Activated CD4-positive, alpha-beta T cell treated with anti-CD3 and anti-CD28 coated beads for 48 hours (primary cell): ENCODE results near the gene NELFA.

Experiments
- DNase-seq: peaks from one replicate; pipeline ENCODE4 v3.0.0-alpha.2; 2020

Gene NELFA

GRCh38 chr4:2008921-2009650, at the start of gene NELFA:
NELFA (minus strand) TSS chr4:2008974; CDS start chr4:2008959, 15 bp downstream.
- DNase-seq, result peak; percentile 97

- DNase-seq, result no peak
These were observed 48.8 kb upstream of the NELFA start for GRCh38 chr4:2057382-2058065.

- DNase-seq, result no peak
These were observed 45.4 kb upstream of the NELFA start for GRCh38 chr4:2054217-2054616.

DNA sequence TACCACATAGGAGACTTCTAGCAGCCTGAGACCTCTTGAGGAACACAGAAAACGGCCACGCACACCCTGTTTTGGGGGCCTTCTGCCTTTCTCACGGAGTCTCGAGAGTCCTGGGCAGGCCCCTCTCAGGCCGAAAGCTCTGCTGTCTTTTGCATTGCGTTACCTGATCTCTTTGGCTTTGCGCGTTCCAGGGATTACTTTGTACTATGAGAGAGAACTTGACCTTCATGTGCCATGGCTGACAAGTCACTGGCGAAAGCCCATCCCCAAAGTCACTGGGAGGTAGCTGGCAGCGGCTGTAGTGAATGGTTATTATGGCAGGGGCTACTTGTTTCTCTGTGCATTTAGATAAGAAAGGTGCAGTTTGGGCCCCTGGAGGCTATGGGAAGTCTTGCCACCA, 42.3 kb upstream of the NELFA start:
- DNase-seq, result no peak

GRCh38 chr4:2049811-2050210, 41.0 kb upstream of the NELFA start:
- DNase-seq, result no peak

- no peak for DNase-seq
These were observed 40.6 kb upstream of the NELFA start for GRCh38 chr4:2049381-2049780.

- DNase-seq, result peak; percentile 2
These were observed 40.1 kb upstream of the NELFA start for GRCh38 chr4:2048831-2049230.

- DNase-seq, result peak; percentile 1
These were observed 39.2 kb upstream of the NELFA start for GRCh38 chr4:2047781-2048581.

- no peak for DNase-seq
These were observed 38.4 kb upstream of the NELFA start for GRCh38 chr4:2047031-2047660.

GRCh38 chr4:2046031-2046961, 37.5 kb upstream of the NELFA start:
- DNase-seq, result no peak

DNA sequence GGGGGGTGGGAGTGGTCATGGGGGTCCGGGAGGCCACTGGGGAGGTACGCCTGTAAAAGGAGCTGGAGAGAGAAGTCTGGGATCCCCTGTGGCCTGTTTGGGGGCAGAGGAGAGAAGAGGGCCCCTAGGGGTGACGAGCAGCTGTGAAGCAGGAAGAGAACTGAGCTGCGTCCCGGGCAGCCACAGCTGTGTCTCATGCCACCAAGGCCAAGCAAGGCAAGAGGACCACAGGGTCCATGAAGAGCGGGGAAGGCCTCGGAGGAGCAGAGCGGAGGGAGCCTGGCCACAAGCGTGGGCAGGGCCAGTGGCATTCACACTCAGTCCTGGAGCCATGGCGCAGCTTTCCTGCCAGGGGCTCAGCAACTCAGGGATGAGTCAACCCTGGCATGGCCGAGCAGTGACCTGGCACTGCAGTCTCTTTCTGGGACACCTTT, 36.8 kb upstream of the NELFA start:
- no peak for DNase-seq

DNA sequence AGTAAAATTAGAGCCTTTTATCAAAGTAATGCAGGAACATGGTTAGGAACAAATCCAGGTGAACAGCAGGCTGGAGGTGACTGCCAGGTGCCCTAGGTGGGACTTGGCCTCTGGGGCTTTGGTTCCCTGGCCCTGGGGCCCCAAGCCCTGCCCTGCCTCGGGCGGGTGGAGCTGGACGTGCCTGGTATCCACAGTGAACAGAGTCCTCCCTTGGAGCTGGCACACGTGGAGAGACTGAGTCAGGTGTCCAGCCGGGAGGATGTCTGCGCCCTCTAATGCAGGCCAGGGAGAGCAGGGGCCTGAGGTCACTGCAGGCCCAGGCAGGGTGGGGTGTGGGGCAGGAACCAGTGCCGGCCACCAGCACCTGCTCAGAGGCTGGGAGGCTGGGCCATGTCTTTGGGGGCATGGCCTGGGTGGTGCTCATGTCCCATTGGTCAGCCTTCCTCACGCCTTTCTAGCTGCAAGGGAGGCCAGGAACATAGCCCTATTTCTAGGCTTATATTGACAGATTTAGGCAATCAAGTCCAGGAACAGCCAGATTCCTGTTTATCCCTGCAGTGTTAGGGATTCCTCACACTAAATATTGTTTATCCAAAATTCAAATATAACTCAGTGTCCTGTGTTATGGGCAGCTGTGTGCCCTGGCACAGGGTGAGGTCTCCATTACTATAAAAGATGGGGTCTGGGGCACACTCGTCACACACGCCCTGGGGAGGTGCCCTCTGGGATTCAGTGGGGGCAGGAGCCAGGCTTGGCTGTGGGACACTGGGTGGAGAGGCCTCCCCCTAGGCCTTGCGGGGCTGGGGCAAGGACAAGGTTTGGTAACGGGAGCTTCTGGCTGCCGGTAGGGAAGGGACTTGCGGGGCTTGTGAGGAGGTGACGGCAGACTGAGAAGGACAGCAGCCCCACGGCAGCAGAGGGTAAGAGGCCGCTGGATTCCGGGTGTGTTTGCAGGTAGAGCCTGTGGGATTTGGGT, 36.1 kb upstream of the NELFA start:
- DNase-seq, result no peak

- no peak for DNase-seq
These were observed 35.3 kb upstream of the NELFA start for GRCh38 chr4:2044119-2044485.

GRCh38 chr4:2043396-2044118, 34.8 kb upstream of the NELFA start:
- no peak for DNase-seq

DNA sequence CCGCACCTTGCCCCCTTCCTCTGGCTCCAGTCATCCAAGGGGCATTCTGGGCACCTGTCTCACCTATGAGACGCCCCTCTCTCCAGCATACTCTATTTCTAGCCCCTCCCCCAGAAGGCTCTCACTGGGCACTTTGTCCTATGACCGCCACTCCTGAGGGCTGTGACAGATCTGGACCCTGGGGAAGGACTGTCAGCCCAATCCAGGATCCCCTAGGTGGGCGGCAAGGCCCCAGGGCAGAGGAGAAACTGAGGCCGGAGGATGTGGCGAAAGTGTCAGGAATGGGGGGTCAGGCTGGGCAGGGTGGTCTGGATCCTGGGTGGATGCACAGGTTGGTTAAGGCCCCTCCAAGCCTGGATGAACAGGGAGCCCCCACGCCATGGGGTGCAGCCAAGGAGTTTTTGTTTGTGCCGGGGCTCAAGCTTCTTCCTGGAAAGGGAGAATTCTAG, 34.2 kb upstream of the NELFA start:
- no peak for DNase-seq

DNA sequence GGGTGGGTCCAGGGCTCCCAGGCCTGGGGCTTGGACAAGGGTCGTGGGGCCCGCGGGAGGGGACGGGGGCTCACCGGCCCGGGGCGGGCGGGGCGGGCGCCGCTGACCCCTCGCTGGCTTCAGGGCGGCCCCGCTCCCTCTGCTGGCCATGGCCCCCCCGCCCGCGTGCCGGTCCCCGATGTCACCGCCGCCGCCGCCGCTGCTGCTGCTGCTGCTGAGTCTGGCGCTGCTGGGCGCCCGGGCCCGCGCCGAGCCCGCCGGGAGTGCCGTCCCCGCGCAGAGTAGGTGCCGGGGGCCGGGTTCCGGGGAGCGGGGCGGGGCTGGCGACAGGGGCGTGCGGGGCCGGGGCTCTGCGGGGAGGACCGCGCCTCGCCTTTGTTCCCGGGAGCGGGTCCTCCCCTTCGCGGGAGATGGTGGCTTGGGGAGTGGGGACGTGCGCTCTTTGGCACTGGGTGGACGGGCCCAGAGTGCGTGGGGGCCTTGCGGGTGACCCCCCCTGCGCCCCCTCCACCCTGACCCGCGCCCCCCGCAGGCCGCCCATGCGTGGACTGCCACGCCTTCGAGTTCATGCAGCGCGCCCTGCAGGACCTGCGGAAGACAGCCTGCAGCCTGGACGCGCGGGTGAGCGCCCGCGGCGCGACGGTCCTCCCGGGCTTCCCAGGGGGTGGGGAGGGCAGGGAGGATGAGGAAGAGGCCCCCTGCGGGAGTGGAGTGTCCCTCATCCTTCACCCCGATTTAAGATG, 33.6 kb upstream of the NELFA start:
- peak; percentile 46 for DNase-seq

DNA sequence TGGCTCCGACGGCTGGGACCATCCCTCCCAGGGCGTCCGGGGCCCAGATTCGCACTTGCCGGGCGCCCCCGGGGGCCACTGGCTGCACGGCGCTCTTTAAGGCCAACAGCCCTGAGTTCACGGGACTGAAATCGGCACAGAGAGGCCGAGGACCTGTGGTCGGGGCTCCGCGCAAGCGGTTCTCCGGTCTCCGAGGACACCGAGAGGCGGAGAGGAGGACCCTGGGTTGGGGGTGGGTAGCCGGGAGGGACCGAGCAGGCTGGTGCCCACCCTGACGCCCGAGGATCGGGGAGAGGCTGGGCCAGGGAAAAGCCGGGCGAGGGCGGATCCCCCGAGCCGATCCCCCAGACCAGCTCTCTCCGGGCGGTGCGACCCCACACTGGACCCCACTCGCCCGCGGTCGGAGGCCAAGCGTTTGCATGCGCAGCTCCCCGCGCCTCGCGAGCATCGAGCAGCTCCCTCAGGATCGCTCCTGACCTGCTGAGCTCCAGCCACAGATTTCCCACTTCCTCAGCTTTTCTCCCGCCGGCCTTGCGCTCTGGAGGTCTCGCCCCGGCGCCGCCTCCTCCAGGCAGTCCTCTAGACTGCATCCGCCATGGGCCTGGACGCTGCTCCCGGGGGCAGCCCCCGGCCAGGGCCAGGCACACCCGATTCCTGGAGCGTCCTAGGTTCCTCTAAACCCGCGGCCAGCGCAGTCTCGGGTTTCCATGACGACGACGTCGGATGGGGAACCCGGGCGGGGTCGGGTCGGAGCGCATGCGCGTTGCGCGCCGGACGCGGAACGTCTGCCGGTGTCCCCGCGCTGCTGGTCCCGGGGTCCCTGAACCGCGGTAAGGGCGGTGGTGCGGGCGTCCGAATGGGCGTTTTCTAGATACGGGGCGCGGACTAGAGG, 32.7 kb upstream of the NELFA start:
- peak; percentile 92 for DNase-seq
